HEK293 (cell line): ENCODE data around the gene RLN3.

Source experiments
- CTCF ChIA-PET: fragments of 350-600 bp; formaldehyde crosslinking; extraction: SDS; loops from one replicate; lab custom pipeline; 2021; ENCODE audit warnings: antibody characterized with exemption; lab: Yijun Ruan, JAX
- POLR2A ChIA-PET: fragments of 300-600 bp; formaldehyde crosslinking; extraction: SDS; loops from one replicate; lab custom pipeline; 2020; ENCODE audit warnings: antibody characterized with exemption, inconsistent platforms; lab: Yijun Ruan, JAX
- H3K27ac ChIP-seq: fragments of 200-500 bp; sonication (Bioruptor generic); 2 replicates; pipeline ENCODE4 v1.5.1; 2014; ENCODE audit warnings: low read depth, low read length, control low read depth, inconsistent platforms; ENCODE audit errors: extremely low read depth
- H3K36me3 ChIP-seq, 2 experiments: fragments of 200-500 bp in 1 of 2; sonication (Bioruptor generic) in 1 of 2; 1 replicate in 1 of 2; 2 replicates in 1 of 2; pipeline ENCODE4 v1.5.1; 2014 to 2017; ENCODE audit warnings: inconsistent platforms in 2 of 2, low read length in 2 of 2; ENCODE audit not compliant: control insufficient read depth in 2 of 2, insufficient read depth in 1 of 2
- H3K4me1 ChIP-seq: fragments of 200-500 bp; sonication (Bioruptor generic); 2 replicates; pipeline ENCODE4 v1.5.1; 2014; ENCODE audit warnings: mild to moderate bottlenecking, low read length, inconsistent platforms; ENCODE audit not compliant: control insufficient read depth, insufficient read depth
- H3K4me3 ChIP-seq: 2 replicates; pipeline ENCODE4 v1.5.1; 2011; ENCODE audit warnings: low read depth, mild to moderate bottlenecking, control low read depth, low read length, moderate library complexity
- H3K9me3 ChIP-seq: fragments of 200-500 bp; sonication (Bioruptor generic); 2 replicates; pipeline ENCODE4 v1.5.1; 2014; ENCODE audit warnings: low read depth, low read length, inconsistent platforms; ENCODE audit not compliant: control insufficient read depth, insufficient read depth
- GLIS1 ChIP-seq: fragments of 450-650 bp; formaldehyde crosslinking; IDR thresholded peaks from 2 replicates; pipeline ENCODE4 v1.5.1; 2016; ENCODE audit warnings: missing biosample characterization, missing genetic modification characterization
- KLF1 ChIP-seq: fragments of 450-650 bp; formaldehyde crosslinking; IDR thresholded peaks from 2 replicates; pipeline ENCODE4 v1.5.1; 2016; ENCODE audit warnings: missing biosample characterization, missing genetic modification characterization
- PRDM10 ChIP-seq: fragments of 450-650 bp; formaldehyde crosslinking; IDR thresholded peaks from 2 replicates; pipeline ENCODE4 v1.5.1; 2016; ENCODE audit warnings: missing biosample characterization, missing genetic modification characterization
- WT1 ChIP-seq: fragments of 450-650 bp; formaldehyde crosslinking; IDR thresholded peaks from 2 replicates; pipeline ENCODE4 v1.5.1; 2016; ENCODE audit warnings: missing biosample characterization, missing genetic modification characterization
- ZBTB26 ChIP-seq: fragments of 450-650 bp; formaldehyde crosslinking; optimal IDR thresholded peaks from 2 replicates; pipeline ENCODE3; 2016; ENCODE audit warnings: missing biosample characterization, mild to moderate bottlenecking, missing genetic modification characterization
- ZEB2 ChIP-seq: fragments of 450-650 bp; formaldehyde crosslinking; IDR thresholded peaks from 2 replicates; pipeline ENCODE4 v1.5.1; 2016; ENCODE audit warnings: missing biosample characterization, missing genetic modification characterization
- ZFHX2 ChIP-seq: fragments of 450-650 bp; formaldehyde crosslinking; conservative IDR thresholded peaks from 2 replicates; pipeline ENCODE4 v1.5.1; 2016; ENCODE audit warnings: missing biosample characterization, missing genetic modification characterization
- ZNF112 ChIP-seq: fragments of 450-650 bp; formaldehyde crosslinking; IDR thresholded peaks from 2 replicates; pipeline ENCODE4 v1.5.0; 2017; ENCODE audit warnings: missing biosample characterization, missing genetic modification characterization
- ZNF133 ChIP-seq: fragments of 450-650 bp; formaldehyde crosslinking; IDR thresholded peaks from 2 replicates; pipeline ENCODE4 v1.5.1; 2016; ENCODE audit warnings: missing biosample characterization, missing genetic modification characterization
- ZNF16 ChIP-seq: fragments of 450-650 bp; formaldehyde crosslinking; IDR thresholded peaks from 2 replicates; pipeline ENCODE4 v1.5.1; 2016; ENCODE audit warnings: low read depth, missing biosample characterization, missing genetic modification characterization
- ZNF221 ChIP-seq: fragments of 450-650 bp; formaldehyde crosslinking; IDR thresholded peaks from 2 replicates; pipeline ENCODE4 v1.5.1; 2017; ENCODE audit warnings: missing biosample characterization, missing genetic modification characterization, borderline replicate concordance
- ZNF23 ChIP-seq: fragments of 450-650 bp; formaldehyde crosslinking; IDR thresholded peaks from 2 replicates; pipeline ENCODE4 v1.5.1; 2016; ENCODE audit warnings: missing biosample characterization, missing genetic modification characterization, borderline replicate concordance
- ZNF292 ChIP-seq: fragments of 450-650 bp; formaldehyde crosslinking; IDR thresholded peaks from 2 replicates; pipeline ENCODE4 v1.5.1; 2016; ENCODE audit warnings: low read depth, missing biosample characterization, missing genetic modification characterization, borderline replicate concordance
- ZNF341 ChIP-seq: fragments of 450-650 bp; formaldehyde crosslinking; IDR thresholded peaks from 2 replicates; pipeline ENCODE4; 2016; ENCODE audit warnings: low read depth, missing biosample characterization, missing genetic modification characterization
- ZNF354C ChIP-seq: fragments of 450-650 bp; formaldehyde crosslinking; IDR thresholded peaks from 2 replicates; pipeline ENCODE4 v1.5.1; 2016; ENCODE audit warnings: missing biosample characterization, missing genetic modification characterization, low read depth, borderline replicate concordance
- ZNF510 ChIP-seq: fragments of 450-650 bp; formaldehyde crosslinking; IDR thresholded peaks from 2 replicates; pipeline ENCODE4 v1.5.1; 2018; ENCODE audit warnings: mild to moderate bottlenecking, missing genetic modification characterization, missing biosample characterization; ENCODE audit not compliant: insufficient replicate concordance
- ZSCAN23 ChIP-seq: fragments of 450-650 bp; formaldehyde crosslinking; IDR thresholded peaks from 2 replicates; pipeline ENCODE4 v1.5.1; 2016; ENCODE audit warnings: missing biosample characterization, missing genetic modification characterization
- TF ChIP-seq, protein P1 (sequence below): fragments of 450-650 bp; formaldehyde crosslinking; IDR thresholded peaks from 2 replicates; pipeline ENCODE4 v1.5.1; 2017; ENCODE audit warnings: missing biosample characterization, missing genetic modification characterization
- TF ChIP-seq, protein P2 (sequence below): sonication (generic); formaldehyde crosslinking; IDR thresholded peaks from 2 replicates; pipeline ENCODE4 v1.8.1; 2022; ENCODE audit warnings: mild to moderate bottlenecking, moderate library complexity, missing genetic modification reagents
- TF ChIP-seq, protein P3 (sequence below): fragments of 450-650 bp; formaldehyde crosslinking; IDR thresholded peaks from 2 replicates; pipeline ENCODE4 v1.5.1; 2016; ENCODE audit warnings: missing biosample characterization, missing genetic modification characterization
- TF ChIP-seq, protein P4 (sequence below): fragments of 450-650 bp; IDR thresholded peaks from 2 replicates; pipeline ENCODE4 v1.5.1; 2018; ENCODE audit warnings: missing biosample characterization, mild to moderate bottlenecking, missing genetic modification characterization
- TF ChIP-seq, protein P5 (sequence below): fragments of 450-650 bp; formaldehyde crosslinking; IDR thresholded peaks from 2 replicates; pipeline ENCODE4 v1.5.1; 2016; ENCODE audit warnings: missing biosample characterization, missing genetic modification characterization

Gene RLN3

DNA sequence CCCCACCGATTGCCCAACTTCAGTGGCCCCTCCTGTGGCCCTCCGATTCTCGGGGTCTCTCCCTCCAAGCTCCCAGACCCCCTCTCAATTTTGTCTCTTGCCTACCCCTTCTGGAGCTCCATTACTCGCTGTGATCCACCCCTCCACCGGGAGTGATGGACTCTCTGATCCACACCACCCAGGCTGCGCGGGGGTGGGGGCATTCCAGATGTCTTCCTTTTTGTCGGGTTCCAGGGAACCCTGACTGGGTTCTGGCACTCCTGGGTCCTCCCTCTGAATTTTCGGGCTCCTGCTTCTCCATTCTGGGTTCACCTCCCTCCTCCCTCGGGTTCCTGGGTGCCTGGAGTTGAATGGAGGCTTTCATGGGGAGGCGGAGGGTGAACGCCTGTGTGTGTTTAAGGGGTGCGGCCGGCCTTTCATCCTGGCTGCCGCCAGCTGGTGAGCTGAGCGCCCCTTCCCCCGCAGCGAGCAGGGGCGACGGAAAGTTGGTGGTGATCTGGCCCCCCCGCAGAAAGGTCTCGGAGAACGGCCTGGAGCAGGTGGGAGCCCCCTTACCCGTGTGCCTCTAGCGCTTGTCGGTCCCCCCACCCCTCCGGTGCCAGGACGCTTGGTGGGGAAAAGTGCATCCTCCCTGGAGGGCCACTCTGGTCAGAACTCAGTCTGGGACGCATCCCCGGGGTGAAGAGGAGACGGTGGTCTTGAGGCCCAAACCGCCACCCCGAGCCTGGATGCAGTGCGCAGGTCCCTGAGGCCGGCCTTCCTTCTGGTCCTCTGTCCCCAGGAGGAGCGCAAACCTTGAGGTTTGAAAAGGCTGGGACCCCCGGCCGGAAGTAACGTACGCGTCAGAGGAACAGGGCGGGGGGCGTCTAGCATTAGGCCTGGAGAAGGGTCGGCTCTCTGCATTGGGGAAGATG, 46.2 kb downstream of the RLN3 start (continued):
- TF ChIP-seq KLF1 (peak; percentile 99), PRDM10 (tag by site-specific recombination) (peak; percentile 94), ZNF354C (tag by site-specific recombination) (no peak), ZNF341 (tag by site-specific recombination) (peak; percentile 58), ZFHX2 (tag by site-specific recombination) (peak; percentile 28; the same call in 1 of the 2 replicates)
- TF ChIP-seq, protein P1, sequence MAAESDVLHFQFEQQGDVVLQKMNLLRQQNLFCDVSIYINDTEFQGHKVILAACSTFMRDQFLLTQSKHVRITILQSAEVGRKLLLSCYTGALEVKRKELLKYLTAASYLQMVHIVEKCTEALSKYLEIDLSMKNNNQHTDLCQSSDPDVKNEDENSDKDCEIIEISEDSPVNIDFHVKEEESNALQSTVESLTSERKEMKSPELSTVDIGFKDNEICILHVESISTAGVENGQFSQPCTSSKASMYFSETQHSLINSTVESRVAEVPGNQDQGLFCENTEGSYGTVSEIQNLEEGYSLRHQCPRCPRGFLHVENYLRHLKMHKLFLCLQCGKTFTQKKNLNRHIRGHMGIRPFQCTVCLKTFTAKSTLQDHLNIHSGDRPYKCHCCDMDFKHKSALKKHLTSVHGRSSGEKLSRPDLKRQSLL (tag by site-specific recombination), result 0 out of 2 replicates have a peak, but pooled peaks have one; percentile 59

DNA sequence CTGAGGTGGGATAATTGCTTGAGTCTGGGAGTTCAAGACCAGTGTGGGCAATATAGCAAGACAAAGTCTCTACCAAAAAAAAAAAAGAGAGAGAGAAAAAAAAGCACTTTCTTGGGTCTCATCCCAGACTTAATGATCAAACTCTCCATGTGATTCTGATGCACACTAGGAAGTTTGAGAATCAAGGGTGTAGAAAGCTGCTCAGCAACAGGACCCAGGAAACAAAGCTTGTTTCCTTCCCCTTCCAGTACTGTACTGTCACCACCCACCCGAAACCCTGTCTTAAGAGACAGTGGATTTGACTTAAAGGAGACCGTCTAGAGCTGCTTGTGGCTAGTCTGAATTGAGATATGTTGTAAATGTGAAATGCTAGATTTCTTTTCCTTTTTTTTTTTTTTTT, 50.5 kb downstream of the RLN3 start:
- no peaks in the 10 kb centered on the region for H3K36me3 ChIP-seq
- CTCF ChIA-PET, result interaction anchor here (0.6 to 0.9 kb wide), 9 partner anchors 20 to 477 kb away, joined by 3 to 10 read pairs (median 3); no protein-coding TSS in a partner anchor
- POLR2A ChIA-PET, result interaction anchor here (0.5 kb wide), 1 partner anchor 35 kb away, joined by 4 read pairs; no protein-coding TSS in a partner anchor
- H3K4me1 ChIP-seq, result no peaks in the 10 kb centered on the region; the same call in 1 of the 2 replicates
- no peak overlapping the region for H3K27ac ChIP-seq
- H3K4me3 ChIP-seq, result no peak overlapping the region
- no peaks in the 10 kb centered on the region for H3K9me3 ChIP-seq
- no peak for TF ChIP-seq ZNF23 (tag by site-specific recombination)
- no peak for TF ChIP-seq WT1
- TF ChIP-seq ZNF16 (tag by site-specific recombination), result no peak
- TF ChIP-seq, protein P2, sequence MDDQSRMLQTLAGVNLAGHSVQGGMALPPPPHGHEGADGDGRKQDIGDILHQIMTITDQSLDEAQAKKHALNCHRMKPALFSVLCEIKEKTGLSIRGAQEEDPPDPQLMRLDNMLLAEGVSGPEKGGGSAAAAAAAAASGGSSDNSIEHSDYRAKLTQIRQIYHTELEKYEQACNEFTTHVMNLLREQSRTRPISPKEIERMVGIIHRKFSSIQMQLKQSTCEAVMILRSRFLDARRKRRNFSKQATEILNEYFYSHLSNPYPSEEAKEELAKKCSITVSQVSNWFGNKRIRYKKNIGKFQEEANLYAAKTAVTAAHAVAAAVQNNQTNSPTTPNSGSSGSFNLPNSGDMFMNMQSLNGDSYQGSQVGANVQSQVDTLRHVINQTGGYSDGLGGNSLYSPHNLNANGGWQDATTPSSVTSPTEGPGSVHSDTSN (CRISPR knock-in tag), result no peak
- TF ChIP-seq, protein P3, sequence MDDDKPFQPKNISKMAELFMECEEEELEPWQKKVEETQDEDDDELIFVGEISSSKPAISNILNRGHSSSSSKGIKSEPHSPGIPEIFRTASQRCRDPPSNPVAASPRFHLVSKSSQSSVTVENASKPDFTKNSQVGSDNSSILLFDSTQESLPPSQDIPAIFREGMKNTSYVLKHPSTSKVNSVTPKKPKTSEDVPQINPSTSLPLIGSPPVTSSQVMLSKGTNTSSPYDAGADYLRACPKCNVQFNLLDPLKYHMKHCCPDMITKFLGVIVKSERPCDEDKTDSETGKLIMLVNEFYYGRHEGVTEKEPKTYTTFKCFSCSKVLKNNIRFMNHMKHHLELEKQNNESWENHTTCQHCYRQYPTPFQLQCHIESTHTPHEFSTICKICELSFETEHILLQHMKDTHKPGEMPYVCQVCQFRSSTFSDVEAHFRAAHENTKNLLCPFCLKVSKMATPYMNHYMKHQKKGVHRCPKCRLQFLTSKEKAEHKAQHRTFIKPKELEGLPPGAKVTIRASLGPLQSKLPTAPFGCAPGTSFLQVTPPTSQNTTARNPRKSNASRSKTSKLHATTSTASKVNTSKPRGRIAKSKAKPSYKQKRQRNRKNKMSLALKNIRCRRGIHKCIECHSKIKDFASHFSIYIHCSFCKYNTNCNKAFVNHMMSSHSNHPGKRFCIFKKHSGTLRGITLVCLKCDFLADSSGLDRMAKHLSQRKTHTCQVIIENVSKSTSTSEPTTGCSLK (tag by site-specific recombination), result no peak
- TF ChIP-seq ZNF292 (tag by site-specific recombination), result no peak
- TF ChIP-seq ZNF133 (tag by site-specific recombination), result no peak
- TF ChIP-seq, protein P4, sequence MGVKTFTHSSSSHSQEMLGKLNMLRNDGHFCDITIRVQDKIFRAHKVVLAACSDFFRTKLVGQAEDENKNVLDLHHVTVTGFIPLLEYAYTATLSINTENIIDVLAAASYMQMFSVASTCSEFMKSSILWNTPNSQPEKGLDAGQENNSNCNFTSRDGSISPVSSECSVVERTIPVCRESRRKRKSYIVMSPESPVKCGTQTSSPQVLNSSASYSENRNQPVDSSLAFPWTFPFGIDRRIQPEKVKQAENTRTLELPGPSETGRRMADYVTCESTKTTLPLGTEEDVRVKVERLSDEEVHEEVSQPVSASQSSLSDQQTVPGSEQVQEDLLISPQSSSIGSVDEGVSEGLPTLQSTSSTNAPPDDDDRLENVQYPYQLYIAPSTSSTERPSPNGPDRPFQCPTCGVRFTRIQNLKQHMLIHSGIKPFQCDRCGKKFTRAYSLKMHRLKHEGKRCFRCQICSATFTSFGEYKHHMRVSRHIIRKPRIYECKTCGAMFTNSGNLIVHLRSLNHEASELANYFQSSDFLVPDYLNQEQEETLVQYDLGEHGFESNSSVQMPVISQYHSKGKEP (tag by site-specific recombination), result no peak
- TF ChIP-seq ZBTB26 (tag by site-specific recombination), result no peak
- no peak for TF ChIP-seq ZEB2 (tag by site-specific recombination)
- TF ChIP-seq ZSCAN23, result no peak
- TF ChIP-seq GLIS1 (tag by site-specific recombination), result no peak
- no peak for TF ChIP-seq ZNF112 (tag by site-specific recombination)
- TF ChIP-seq ZNF221 (tag by site-specific recombination), result no peak
- TF ChIP-seq ZNF510, result no peak
- TF ChIP-seq, protein P5, sequence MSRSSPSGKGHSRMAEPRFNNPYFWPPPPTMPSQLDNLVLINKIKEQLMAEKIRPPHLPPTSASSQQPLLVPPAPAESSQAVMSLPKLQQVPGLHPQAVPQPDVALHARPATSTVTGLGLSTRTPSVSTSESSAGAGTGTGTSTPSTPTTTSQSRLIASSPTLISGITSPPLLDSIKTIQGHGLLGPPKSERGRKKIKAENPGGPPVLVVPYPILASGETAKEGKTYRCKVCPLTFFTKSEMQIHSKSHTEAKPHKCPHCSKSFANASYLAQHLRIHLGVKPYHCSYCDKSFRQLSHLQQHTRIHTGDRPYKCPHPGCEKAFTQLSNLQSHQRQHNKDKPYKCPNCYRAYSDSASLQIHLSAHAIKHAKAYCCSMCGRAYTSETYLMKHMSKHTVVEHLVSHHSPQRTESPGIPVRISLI, result no peak
